ENCODE results near the gene POLE4.

Gene POLE4

GRCh38 chr2:74942263-74942662 lies 16.2 kb upstream of the POLE4 start:
- peaks cover 6% of the 10 kb centered on the region for H3K9me3 Mint-ChIP-seq
- no peaks in the 10 kb centered on the region for H3K27me3 Mint-ChIP-seq (ENCODE audit: low read depth)
- H3K4me3 Mint-ChIP-seq, result no peak overlapping the region
- no peak overlapping the region for H3K27ac Mint-ChIP-seq
- H3K4me1 Mint-ChIP-seq, result no peaks in the 10 kb centered on the region
- TF ChIP-seq, protein P1, sequence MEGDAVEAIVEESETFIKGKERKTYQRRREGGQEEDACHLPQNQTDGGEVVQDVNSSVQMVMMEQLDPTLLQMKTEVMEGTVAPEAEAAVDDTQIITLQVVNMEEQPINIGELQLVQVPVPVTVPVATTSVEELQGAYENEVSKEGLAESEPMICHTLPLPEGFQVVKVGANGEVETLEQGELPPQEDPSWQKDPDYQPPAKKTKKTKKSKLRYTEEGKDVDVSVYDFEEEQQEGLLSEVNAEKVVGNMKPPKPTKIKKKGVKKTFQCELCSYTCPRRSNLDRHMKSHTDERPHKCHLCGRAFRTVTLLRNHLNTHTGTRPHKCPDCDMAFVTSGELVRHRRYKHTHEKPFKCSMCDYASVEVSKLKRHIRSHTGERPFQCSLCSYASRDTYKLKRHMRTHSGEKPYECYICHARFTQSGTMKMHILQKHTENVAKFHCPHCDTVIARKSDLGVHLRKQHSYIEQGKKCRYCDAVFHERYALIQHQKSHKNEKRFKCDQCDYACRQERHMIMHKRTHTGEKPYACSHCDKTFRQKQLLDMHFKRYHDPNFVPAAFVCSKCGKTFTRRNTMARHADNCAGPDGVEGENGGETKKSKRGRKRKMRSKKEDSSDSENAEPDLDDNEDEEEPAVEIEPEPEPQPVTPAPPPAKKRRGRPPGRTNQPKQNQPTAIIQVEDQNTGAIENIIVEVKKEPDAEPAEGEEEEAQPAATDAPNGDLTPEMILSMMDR (IDR thresholded peaks at IDR 0.05; ENCODE audit: unreplicated experiment in 3 of 3), result no peak
- H3K36me3 Mint-ChIP-seq (ENCODE audit: low read depth), result peaks cover 4% of the 10 kb centered on the region

DNA sequence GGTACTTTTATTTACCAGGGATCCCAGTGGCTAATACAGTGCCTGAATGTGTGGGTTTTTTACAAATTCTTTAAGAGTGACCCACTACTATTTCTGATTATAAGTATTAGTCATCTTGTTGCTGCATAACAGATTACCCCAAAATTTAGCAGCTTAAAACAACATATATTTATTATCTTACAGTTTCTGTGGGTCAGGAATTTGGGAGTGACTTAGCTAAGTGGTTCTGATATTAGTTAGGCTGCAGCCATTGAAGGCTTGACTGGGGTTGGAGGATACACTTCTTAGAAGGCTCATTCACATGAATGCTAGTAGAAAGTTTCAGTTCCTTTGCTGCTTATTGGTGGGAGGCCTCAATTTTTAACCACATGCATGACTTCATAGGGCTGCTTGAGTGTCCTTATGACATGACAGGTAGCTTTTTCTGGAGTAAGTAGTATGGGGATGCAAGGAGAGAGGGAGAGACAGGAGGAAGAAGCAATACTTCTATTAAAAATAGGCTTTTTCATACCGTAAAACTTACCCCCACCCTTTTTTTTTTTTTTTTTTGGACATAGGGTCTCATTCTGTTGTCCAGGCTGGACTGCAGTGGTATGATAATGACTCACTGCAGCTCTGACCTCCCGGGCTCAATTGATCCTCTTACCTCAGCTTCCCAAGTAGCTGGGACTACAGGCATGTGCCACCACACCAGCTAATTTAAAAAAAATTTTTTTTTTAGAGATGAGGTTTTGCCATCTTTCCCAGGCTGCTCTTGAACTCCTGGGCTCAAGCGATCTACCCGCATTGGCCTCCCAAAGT lies 13.3 kb upstream of the POLE4 start:
- H3K27ac Mint-ChIP-seq, result no peak overlapping the region
- H3K36me3 Mint-ChIP-seq (ENCODE audit: low read depth), result peaks cover 21% of the 10 kb centered on the region
- peaks cover 3% of the 10 kb centered on the region for H3K27me3 Mint-ChIP-seq (ENCODE audit: low read depth)
- TF ChIP-seq, protein P1 (IDR thresholded peaks at IDR 0.05; ENCODE audit: unreplicated experiment in 3 of 3), result no peak
- no peaks in the 10 kb centered on the region for H3K4me1 Mint-ChIP-seq
- peaks cover 28% of the 10 kb centered on the region for H3K9me3 Mint-ChIP-seq
- H3K4me3 Mint-ChIP-seq, result no peak overlapping the region

DNA sequence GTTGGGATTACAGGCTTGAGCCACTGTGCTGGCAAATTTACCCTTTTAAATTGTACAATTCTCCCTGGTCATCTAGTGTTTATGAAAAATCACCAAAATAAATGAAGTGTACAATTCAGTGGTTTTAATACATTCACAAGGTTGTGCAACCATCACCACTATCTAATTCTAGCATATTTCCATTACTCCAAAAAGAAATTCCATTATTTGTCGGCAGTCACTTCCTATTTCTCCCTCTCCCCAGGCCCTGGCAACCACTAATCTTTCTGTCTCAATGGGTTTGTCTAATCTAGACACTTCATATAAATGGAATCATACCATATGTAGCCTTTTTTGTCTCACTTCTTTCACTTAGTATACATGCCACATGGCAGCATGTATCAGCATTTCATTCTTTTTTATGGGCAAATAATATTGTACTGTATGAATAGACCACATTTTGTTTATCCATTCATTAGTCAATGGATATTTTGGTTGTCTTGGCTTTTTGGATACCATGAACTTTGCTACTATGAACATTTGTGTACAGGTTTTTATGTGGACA lies 12.6 kb upstream of the POLE4 start:
- H3K27ac Mint-ChIP-seq, result no peak overlapping the region
- H3K9me3 Mint-ChIP-seq, result peaks cover 31% of the 10 kb centered on the region
- no peak overlapping the region for H3K4me3 Mint-ChIP-seq
- H3K36me3 Mint-ChIP-seq (ENCODE audit: low read depth), result peaks cover 24% of the 10 kb centered on the region
- no peaks in the 10 kb centered on the region for H3K4me1 Mint-ChIP-seq
- peaks cover 3% of the 10 kb centered on the region for H3K27me3 Mint-ChIP-seq (ENCODE audit: low read depth)
- TF ChIP-seq, protein P1 (IDR thresholded peaks at IDR 0.05; ENCODE audit: unreplicated experiment in 3 of 3), result no peak

DNA sequence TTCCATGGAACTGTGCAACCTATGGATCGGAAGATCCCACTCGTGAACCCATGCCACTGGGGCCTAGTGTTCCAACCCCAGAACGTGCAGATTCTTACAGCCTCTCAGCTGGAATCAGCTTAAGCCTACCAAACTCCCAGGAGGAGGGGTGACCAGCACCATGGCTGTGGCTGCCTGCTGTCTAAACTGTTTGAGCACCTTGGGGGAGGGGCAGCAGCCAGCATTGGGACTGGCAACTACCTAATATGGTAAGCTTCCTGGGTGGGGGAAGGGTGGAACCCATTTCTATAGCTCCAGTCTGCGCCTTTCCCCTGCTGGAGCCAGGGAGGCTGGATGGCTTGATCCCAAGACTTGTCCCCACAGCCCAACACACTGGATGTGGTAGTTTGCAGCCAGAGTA lies 10.7 kb upstream of the POLE4 start:
- Mint-ChIP-seq H3K4me3 (no peak overlapping the region), H3K9me3 (peaks cover 47% of the 10 kb centered on the region), H3K36me3 (ENCODE audit: low read depth) (peaks cover 41% of the 10 kb centered on the region), H3K27me3 (ENCODE audit: low read depth) (peaks cover 3% of the 10 kb centered on the region), H3K27ac (no peak overlapping the region), H3K4me1 (no peaks in the 10 kb centered on the region)
- TF ChIP-seq, protein P1 (IDR thresholded peaks at IDR 0.05; ENCODE audit: unreplicated experiment in 3 of 3), result no peak

DNA sequence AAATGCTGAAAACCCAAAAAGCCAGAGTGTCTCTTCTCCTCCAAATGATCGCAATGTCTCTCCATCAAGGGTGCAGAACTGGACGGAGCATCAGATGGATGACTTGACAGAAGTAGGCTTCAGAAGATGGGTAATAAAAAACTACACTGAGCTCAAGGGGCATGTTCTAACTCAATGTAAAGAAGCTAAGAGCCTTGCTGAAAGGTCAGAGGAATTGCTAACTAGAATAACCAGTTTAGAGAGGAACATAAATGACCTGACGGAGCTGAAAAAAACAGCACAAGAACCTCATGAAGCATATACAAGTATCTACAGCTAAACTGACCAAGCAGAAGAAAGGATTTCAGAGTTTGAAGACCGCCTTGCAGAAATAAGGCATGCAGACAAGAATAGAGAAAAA lies 9.7 kb upstream of the POLE4 start:
- Mint-ChIP-seq H3K27ac (no peak overlapping the region), H3K36me3 (ENCODE audit: low read depth) (peaks cover 46% of the 10 kb centered on the region), H3K4me1 (no peaks in the 10 kb centered on the region), H3K9me3 (peaks cover 47% of the 10 kb centered on the region), H3K4me3 (no peak overlapping the region), H3K27me3 (ENCODE audit: low read depth) (peaks cover 3% of the 10 kb centered on the region)
- TF ChIP-seq, protein P1 (IDR thresholded peaks at IDR 0.05; ENCODE audit: unreplicated experiment in 3 of 3), result no peak
